Mammary epithelial cell (primary cell): ENCODE measurements around the gene SRGAP2B.
"Not testable (repeated sequence)": the region's sequence is repeated elsewhere in the genome, so short reads cannot be mapped to it uniquely, and the experiment has no call there.

ENCODE experiments used
- EZH2 ChIP-seq: IDR thresholded peaks from 2 replicates; pipeline ENCODE4 v1.6.1; 2012; ENCODE audit warnings: low read length, inconsistent platforms, borderline replicate concordance
- TF ChIP-seq, protein P1 (sequence below), 2 donors: IDR thresholded peaks in 1 of 2; conservative IDR thresholded peaks in 1 of 2; 2 replicates each; pipeline ENCODE4 v1.5.1; 2011 to 2012; ENCODE audit warnings: inconsistent platforms in 2 of 2, low read length in 2 of 2, mild to moderate bottlenecking in 2 of 2, control low read depth in 1 of 2, low read depth in 1 of 2; ENCODE audit not compliant: insufficient read depth in 1 of 2; ENCODE audit errors: extremely low read depth in 1 of 2

- TF ChIP-seq, protein P1, sequence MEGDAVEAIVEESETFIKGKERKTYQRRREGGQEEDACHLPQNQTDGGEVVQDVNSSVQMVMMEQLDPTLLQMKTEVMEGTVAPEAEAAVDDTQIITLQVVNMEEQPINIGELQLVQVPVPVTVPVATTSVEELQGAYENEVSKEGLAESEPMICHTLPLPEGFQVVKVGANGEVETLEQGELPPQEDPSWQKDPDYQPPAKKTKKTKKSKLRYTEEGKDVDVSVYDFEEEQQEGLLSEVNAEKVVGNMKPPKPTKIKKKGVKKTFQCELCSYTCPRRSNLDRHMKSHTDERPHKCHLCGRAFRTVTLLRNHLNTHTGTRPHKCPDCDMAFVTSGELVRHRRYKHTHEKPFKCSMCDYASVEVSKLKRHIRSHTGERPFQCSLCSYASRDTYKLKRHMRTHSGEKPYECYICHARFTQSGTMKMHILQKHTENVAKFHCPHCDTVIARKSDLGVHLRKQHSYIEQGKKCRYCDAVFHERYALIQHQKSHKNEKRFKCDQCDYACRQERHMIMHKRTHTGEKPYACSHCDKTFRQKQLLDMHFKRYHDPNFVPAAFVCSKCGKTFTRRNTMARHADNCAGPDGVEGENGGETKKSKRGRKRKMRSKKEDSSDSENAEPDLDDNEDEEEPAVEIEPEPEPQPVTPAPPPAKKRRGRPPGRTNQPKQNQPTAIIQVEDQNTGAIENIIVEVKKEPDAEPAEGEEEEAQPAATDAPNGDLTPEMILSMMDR (conservative IDR thresholded peaks at IDR 0.05 in 1 of 2, IDR thresholded peaks at IDR 0.05 in 1 of 2; ENCODE audit: extremely low read depth in 1 of 2, insufficient read depth in 1 of 2, low read depth in 1 of 2, low read length in 2 of 2): not testable (repeated sequence)
- TF ChIP-seq EZH2: not testable (repeated sequence)
These were observed 163.0 kb downstream of the SRGAP2B start for GRCh38 chr1:144932153-144932552.
